Smooth muscle cell (in vitro differentiated cells): ENCODE data around the gene BMPR1A. TPM values are rescaled to one million over a fixed set of nuclear protein-coding genes. Genes with fewer than 3 reads are reported as not detected.

Experiments used
- DNase-seq: peaks from one replicate; lab custom pipeline; 2025; ENCODE audit not compliant: unreplicated experiment; lab: John Stamatoyannopoulos, UW
- H2AFZ ChIP-seq: fragments of 200-600 bp; sonication (generic); 2 replicates; pipeline ENCODE4 v1.6.0; 2016; ENCODE audit warnings: antibody characterized with exemption, low read depth, mild to moderate bottlenecking
- H3F3A ChIP-seq: fragments of 200-600 bp; sonication (generic); 2 replicates; pipeline ENCODE4 v1.6.0; 2017; ENCODE audit warnings: antibody characterized with exemption, low read depth
- H3K27ac ChIP-seq: fragments of 200-600 bp; sonication (generic); 2 replicates; pipeline ENCODE4 v1.5.1; 2016; ENCODE audit warnings: low read depth, mild to moderate bottlenecking
- H3K27me3 ChIP-seq: fragments of 200-600 bp; sonication (generic); 2 replicates; pipeline ENCODE4 v1.6.1; 2016; ENCODE audit warnings: low read depth, mild to moderate bottlenecking
- H3K36me3 ChIP-seq: fragments of 200-600 bp; sonication (generic); 2 replicates; pipeline ENCODE4 v1.5.1; 2016; ENCODE audit warnings: low read depth
- H3K4me1 ChIP-seq: fragments of 200-600 bp; sonication (generic); 2 replicates; pipeline ENCODE4 v1.5.1; 2016; ENCODE audit warnings: low read depth
- H3K4me2 ChIP-seq: fragments of 200-600 bp; sonication (generic); 2 replicates; pipeline ENCODE4 v1.6.0; 2016; ENCODE audit warnings: mild to moderate bottlenecking
- H3K4me3 ChIP-seq: fragments of 200-600 bp; sonication (generic); 2 replicates; pipeline ENCODE4 v1.5.1; 2016; ENCODE audit warnings: mild to moderate bottlenecking
- H3K79me2 ChIP-seq: fragments of 200-600 bp; sonication (generic); 2 replicates; pipeline ENCODE4 v1.6.0; 2016; ENCODE audit warnings: low read depth, mild to moderate bottlenecking
- H3K9ac ChIP-seq: fragments of 200-600 bp; sonication (generic); 2 replicates; pipeline ENCODE4 v1.6.0; 2016; ENCODE audit warnings: low read depth
- H3K9me3 ChIP-seq: fragments of 200-600 bp; sonication (generic); replicated peaks from 2 replicates; pipeline ENCODE4 v1.5.1; 2016; ENCODE audit warnings: low read depth
- H4K20me1 ChIP-seq: fragments of 200-600 bp; sonication (generic); 2 replicates; pipeline ENCODE4 v1.6.0; 2016; ENCODE audit warnings: low read depth
- WGBS: methylation state at CpG from one replicate; pipeline ENCODE4 v1.1.7; 2016; ENCODE audit warnings: low lambda C conversion rate; 5-methylcytosine and 5-hydroxymethylcytosine counted together
- polyA plus RNA-seq: library from polyadenylated mRNA; unstranded; fragments of >200 nt; fragmentation: Nextera tagmentation; extraction: Ambion mirVana; gene quantifications from 2 replicates; pipeline ENCODE4 v1.2.1, GENCODE V29; 2016
- total RNA-seq: library from RNA; depleted of rRNA; stranded (reverse); fragments of >200 nt; gene quantifications from 2 replicates; pipeline ENCODE4 v1.2.3, GENCODE V29; 2014
- TF ChIP-seq, protein P1 (sequence below): fragments of 200-600 bp; sonication (generic); IDR thresholded peaks from 2 replicates; pipeline ENCODE4 v1.5.1; 2017; ENCODE audit warnings: borderline replicate concordance, mild to moderate bottlenecking, antibody characterized with exemption; ENCODE audit not compliant: insufficient read depth, poor library complexity, severe bottlenecking

The BMPR1A gene
- total and polyA plus RNA-seq, 2 experiments from 2014 or later = 15.5 to 80.9 TPM

DNA sequence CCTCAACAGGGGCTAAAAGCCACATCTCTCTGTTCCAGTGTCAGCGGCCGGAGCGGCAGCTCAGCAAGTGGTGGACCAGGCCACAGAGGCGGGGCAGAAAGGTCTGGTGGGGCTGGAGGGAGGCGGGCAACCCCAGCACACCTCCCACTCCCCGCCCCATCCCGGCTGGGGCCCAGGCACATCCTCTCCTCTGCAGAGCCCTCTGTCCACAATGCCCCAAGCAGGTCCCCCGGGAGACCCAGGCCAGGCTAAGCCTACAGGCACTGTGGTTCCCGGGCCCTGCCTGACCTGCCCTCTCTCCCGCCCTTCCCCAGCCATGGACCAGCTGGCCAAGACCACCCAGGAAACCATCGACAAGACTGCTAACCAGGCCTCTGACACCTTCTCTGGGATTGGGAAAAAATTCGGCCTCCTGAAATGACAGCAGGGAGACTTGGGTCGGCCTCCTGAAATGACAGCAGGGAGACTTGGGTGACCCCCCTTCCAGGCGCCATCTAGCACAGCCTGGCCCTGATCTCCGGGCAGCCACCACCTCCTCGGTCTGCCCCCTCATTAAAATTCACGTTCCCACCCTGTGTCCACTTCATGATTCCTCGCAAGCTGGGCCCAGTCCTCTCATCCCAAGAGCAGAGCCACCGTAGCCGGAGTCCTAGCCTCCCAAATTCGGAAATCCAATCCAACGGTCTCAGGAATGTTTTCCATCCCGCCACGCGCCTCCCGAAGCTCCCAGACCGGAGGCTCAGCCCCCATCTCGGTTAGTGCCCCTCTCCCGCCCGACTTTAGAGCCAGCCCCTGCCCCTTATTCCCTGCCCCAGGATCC is 214.0 kb downstream of the BMPR1A start:
- Histone ChIP-seq H3K79me2 (no peaks in the 10 kb centered on the region), H3K27ac (peak overlapping the region; percentile 95), H3K4me3 (peak overlapping the region; percentile 70), H4K20me1 (no peaks in the 10 kb centered on the region), H3K9me3 (no peaks in the 10 kb centered on the region), H3K27me3 (no peaks in the 10 kb centered on the region), H3F3A (peaks cover 7% of the 10 kb centered on the region), H3K36me3 (no peaks in the 10 kb centered on the region), H3K4me2 (peak overlapping the region; percentile 85), H3K4me1 (peaks cover 30% of the 10 kb centered on the region), H3K9ac (peak overlapping the region; percentile 97), H2AFZ (peak overlapping the region; percentile 78)
- 27% methylated on average over 27 of the region's 30 CpGs for WGBS
- DNase-seq = no peak
- TF ChIP-seq, protein P1, sequence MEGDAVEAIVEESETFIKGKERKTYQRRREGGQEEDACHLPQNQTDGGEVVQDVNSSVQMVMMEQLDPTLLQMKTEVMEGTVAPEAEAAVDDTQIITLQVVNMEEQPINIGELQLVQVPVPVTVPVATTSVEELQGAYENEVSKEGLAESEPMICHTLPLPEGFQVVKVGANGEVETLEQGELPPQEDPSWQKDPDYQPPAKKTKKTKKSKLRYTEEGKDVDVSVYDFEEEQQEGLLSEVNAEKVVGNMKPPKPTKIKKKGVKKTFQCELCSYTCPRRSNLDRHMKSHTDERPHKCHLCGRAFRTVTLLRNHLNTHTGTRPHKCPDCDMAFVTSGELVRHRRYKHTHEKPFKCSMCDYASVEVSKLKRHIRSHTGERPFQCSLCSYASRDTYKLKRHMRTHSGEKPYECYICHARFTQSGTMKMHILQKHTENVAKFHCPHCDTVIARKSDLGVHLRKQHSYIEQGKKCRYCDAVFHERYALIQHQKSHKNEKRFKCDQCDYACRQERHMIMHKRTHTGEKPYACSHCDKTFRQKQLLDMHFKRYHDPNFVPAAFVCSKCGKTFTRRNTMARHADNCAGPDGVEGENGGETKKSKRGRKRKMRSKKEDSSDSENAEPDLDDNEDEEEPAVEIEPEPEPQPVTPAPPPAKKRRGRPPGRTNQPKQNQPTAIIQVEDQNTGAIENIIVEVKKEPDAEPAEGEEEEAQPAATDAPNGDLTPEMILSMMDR = peak; percentile 3

DNA sequence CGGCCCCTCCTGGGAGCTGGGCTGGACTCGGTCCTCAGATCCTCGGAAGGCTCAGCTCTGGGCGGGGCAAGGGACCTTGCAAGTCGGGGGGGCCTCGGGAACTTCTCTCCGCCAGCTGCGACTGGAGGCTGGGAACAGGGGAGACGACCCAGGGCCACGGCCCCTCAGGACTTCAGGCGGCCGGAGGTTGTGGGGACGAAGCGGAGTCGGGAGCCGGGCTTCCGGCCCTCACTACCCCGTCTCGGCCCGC is 214.5 kb downstream of the BMPR1A start:
- Histone ChIP-seq H3K4me3 (peak overlapping the region; percentile 70), H3K9ac (peak overlapping the region; percentile 97), H3K4me2 (peak overlapping the region; percentile 85), H3K36me3 (no peaks in the 10 kb centered on the region), H3K27me3 (no peaks in the 10 kb centered on the region), H3F3A (peaks cover 7% of the 10 kb centered on the region), H3K79me2 (no peaks in the 10 kb centered on the region), H2AFZ (peak overlapping the region; percentile 78), H3K4me1 (peaks cover 30% of the 10 kb centered on the region), H3K27ac (peak overlapping the region; percentile 95), H4K20me1 (no peaks in the 10 kb centered on the region), H3K9me3 (no peaks in the 10 kb centered on the region)
- WGBS = 0% methylated on average over 9 of the region's 20 CpGs
- TF ChIP-seq, protein P1 = peak; percentile 1
- no peak for DNase-seq

DNA sequence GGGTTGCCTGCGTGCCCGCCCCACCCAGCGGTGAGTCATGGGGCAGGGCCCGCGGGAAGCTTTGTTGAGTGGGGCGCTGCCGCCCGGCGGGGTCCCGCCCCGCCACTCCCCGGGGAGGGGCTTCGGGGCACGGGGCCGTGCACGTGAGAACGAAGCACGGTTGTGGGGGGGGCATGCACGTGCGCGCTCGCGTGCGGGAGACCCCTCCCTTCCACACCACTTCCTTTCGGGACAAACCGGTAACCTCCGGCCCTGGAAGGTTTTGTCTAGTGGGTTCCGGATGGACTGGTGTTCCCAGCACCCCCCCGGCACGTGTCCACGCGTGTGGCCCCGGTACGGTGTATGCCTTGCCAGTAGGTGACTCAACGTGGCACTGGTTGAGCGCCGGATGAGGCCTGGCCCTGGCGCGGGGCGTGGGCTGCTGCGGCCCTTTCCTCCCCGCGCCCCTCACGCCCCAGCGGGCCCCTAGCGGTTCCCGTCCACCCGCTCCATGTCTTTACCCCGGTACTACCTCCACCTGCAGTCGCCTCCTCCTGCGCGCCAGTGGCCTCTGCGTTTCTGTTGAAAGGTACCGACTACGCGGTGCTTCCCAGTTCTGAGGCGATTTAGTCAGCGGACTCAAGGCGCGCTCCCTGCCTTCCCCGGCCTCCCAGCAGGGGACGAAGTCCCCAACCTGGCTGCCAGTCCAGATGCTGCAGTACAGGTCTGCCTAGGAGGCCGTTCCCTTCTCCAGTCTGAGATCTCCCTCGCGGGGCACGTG is 215.0 kb downstream of the BMPR1A start:
- H3K4me2 ChIP-seq = peak overlapping the region; percentile 85
- H4K20me1 ChIP-seq = no peaks in the 10 kb centered on the region
- H3K9ac ChIP-seq = peak overlapping the region; percentile 97
- no peaks in the 10 kb centered on the region for H3K9me3 ChIP-seq
- 4% methylated on average over 52 of the region's 66 CpGs for WGBS
- peak overlapping the region; percentile 95 for H3K27ac ChIP-seq
- TF ChIP-seq, protein P1 = peak; percentile 12
- peaks cover 7% of the 10 kb centered on the region for H3F3A ChIP-seq
- H3K36me3 ChIP-seq = no peaks in the 10 kb centered on the region
- H2AFZ ChIP-seq = peak overlapping the region; percentile 78
- peaks cover 28% of the 10 kb centered on the region for H3K4me1 ChIP-seq
- DNase-seq = peak; percentile 66
- no peaks in the 10 kb centered on the region for H3K79me2 ChIP-seq
- peak overlapping the region; percentile 70 for H3K4me3 ChIP-seq
- H3K27me3 ChIP-seq = no peaks in the 10 kb centered on the region
